HEK293T (cell line): ENCODE measurements around the gene GPC1.
"Not testable (repeated sequence)": the region's sequence is repeated elsewhere in the genome, so short reads cannot be mapped to it uniquely, and the experiment has no call there.

ENCODE experiments used
- CTCF ChIA-PET: fragments of 350-600 bp; formaldehyde crosslinking; extraction: SDS; loops from one replicate; lab custom pipeline; 2021; ENCODE audit warnings: antibody characterized with exemption, inconsistent platforms; lab: Yijun Ruan, JAX
- POLR2A ChIA-PET: fragments of 350-600 bp; formaldehyde crosslinking; extraction: SDS; loops from one replicate; lab custom pipeline; 2020; ENCODE audit warnings: antibody characterized with exemption, inconsistent platforms; lab: Yijun Ruan, JAX
- DNase-seq: peaks from one replicate; pipeline ENCODE4 v3.0.0; 2012; ENCODE audit warnings: mixed read lengths; ENCODE audit errors: extremely low spot score
- ARNT ChIP-seq: fragments of 450-650 bp; IDR thresholded peaks from 2 replicates; pipeline ENCODE4 v1.6.1; 2017; ENCODE audit warnings: mild to moderate bottlenecking
- BHLHE40 ChIP-seq: fragments of 450-650 bp; IDR thresholded peaks from 2 replicates; pipeline ENCODE4 v1.6.1; 2016; ENCODE audit warnings: mild to moderate bottlenecking, moderate library complexity, borderline replicate concordance
- CTBP1 ChIP-seq: fragments of 450-650 bp; IDR thresholded peaks from 2 replicates; pipeline ENCODE4 v1.6.1; 2016; ENCODE audit warnings: borderline replicate concordance
- ELF4 ChIP-seq: fragments of 450-650 bp; IDR thresholded peaks from 2 replicates; pipeline ENCODE4 v1.6.1; 2017; ENCODE audit warnings: antibody characterized with exemption
- FOXA1 ChIP-seq: fragments of 450-650 bp; IDR thresholded peaks from 2 replicates; pipeline ENCODE4 v1.6.1; 2016; ENCODE audit warnings: mild to moderate bottlenecking
- FOXK2 ChIP-seq: fragments of 450-650 bp; IDR thresholded peaks from 2 replicates; pipeline ENCODE4 v1.6.1; 2016; ENCODE audit warnings: mild to moderate bottlenecking
- FOXM1 ChIP-seq: fragments of 450-650 bp; IDR thresholded peaks from 2 replicates; pipeline ENCODE4 v1.6.1; 2017; ENCODE audit warnings: mild to moderate bottlenecking, borderline replicate concordance
- HDGF ChIP-seq: fragments of 450-650 bp; IDR thresholded peaks from 2 replicates; pipeline ENCODE4 v1.6.1; 2017; ENCODE audit warnings: antibody characterized with exemption, borderline replicate concordance
- L3MBTL2 ChIP-seq: fragments of 450-650 bp; conservative IDR thresholded peaks from 2 replicates; pipeline ENCODE4 v1.6.1; 2016; ENCODE audit warnings: mild to moderate bottlenecking
- LEF1 ChIP-seq: fragments of 450-650 bp; IDR thresholded peaks from 2 replicates; pipeline ENCODE4 v1.6.1; 2017; ENCODE audit warnings: mild to moderate bottlenecking, borderline replicate concordance
- NFRKB ChIP-seq: fragments of 450-650 bp; IDR thresholded peaks from 2 replicates; pipeline ENCODE4 v1.6.1; 2016; ENCODE audit warnings: mild to moderate bottlenecking, moderate library complexity
- PKNOX1 ChIP-seq: fragments of 450-650 bp; IDR thresholded peaks from 2 replicates; pipeline ENCODE4 v1.6.1; 2016
- SP1 ChIP-seq: fragments of 450-650 bp; IDR thresholded peaks from 2 replicates; pipeline ENCODE4 v1.6.1; 2017
- SUZ12 ChIP-seq: fragments of 450-650 bp; IDR thresholded peaks from 2 replicates; pipeline ENCODE4 v1.6.1; 2016; ENCODE audit warnings: mild to moderate bottlenecking
- TARDBP ChIP-seq: fragments of 450-650 bp; IDR thresholded peaks from 2 replicates; pipeline ENCODE4 v1.6.1; 2016
- ZNF384 ChIP-seq: fragments of 450-650 bp; IDR thresholded peaks from 2 replicates; pipeline ENCODE4 v1.6.1; 2016

The GPC1 gene

GRCh38 chr2:240435457-240435947 is at the start of gene GPC1:
GPC1 (plus strand) TSS chr2:240435663; CDS start chr2:240435919, 256 bp downstream.
- DNase-seq: peak; percentile 75
- ChIA-PET POLR2A (interaction anchor here (0.7 to 1.4 kb wide), 2 partner anchors 9 to 201 kb away, joined by 3 read pairs; no protein-coding TSS in a partner anchor), CTCF (no interaction called here)
- TF ChIP-seq LEF1: no peak
- TF ChIP-seq FOXM1: 0 out of 2 replicates have a peak, but pooled peaks have one; percentile 19

GRCh38 chr2:240386326-240386725 is 49.1 kb upstream of the GPC1 start:
- no peak for DNase-seq
- no peak for TF ChIP-seq HDGF
- POLR2A ChIA-PET: interaction anchor here (0.9 kb wide), 1 partner anchor 12 kb away, joined by 3 read pairs; no protein-coding TSS in a partner anchor
- CTCF ChIA-PET: no interaction called here

GRCh38 chr2:240386743-240387142 is 48.7 kb upstream of the GPC1 start:
- peak; percentile 78 for TF ChIP-seq ZNF384
- POLR2A ChIA-PET: interaction anchor here (0.9 kb wide), 1 partner anchor 12 kb away, joined by 3 read pairs; no protein-coding TSS in a partner anchor
- CTCF ChIA-PET, DNase-seq: not testable (repeated sequence)

GRCh38 chr2:240387325-240387668 is 48.2 kb upstream of the GPC1 start:
- TF ChIP-seq L3MBTL2: no peak
- no peak for TF ChIP-seq PKNOX1
- TF ChIP-seq LEF1: no peak
- TF ChIP-seq ZNF384: no peak
- TF ChIP-seq ARNT: no peak
- TF ChIP-seq FOXA1: no peak
- TF ChIP-seq HDGF: no peak
- no peak for TF ChIP-seq FOXM1
- no peak for TF ChIP-seq SP1
- TF ChIP-seq ELF4: no peak
- TF ChIP-seq BHLHE40: no peak
- TF ChIP-seq FOXK2: no peak
- no peak for TF ChIP-seq TARDBP
- no peak for TF ChIP-seq CTBP1
- no peak for TF ChIP-seq NFRKB
- no peak for TF ChIP-seq SUZ12
- ChIA-PET CTCF (no interaction called here), POLR2A (interaction anchor here (0.9 kb wide), 1 partner anchor 13 kb away, joined by 3 read pairs; no protein-coding TSS in a partner anchor)
- DNase-seq: no peak

- POLR2A ChIA-PET: no interaction called here
- DNase-seq: no peak
- TF ChIP-seq PKNOX1 (peak; percentile 6; the same call in 1 of the 2 replicates), FOXA1 (no peak)
- CTCF ChIA-PET: no interaction called here
Measured at GRCh38 chr2:240387669-240388358, 47.6 kb upstream of the GPC1 start.

- ChIA-PET CTCF (no interaction called here), POLR2A (no interaction called here)
- DNase-seq: no peak
- TF ChIP-seq CTBP1 (no peak), FOXK2 (no peak), TARDBP (no peak), HDGF (no peak), FOXM1 (no peak), ARNT (no peak), L3MBTL2 (no peak), BHLHE40 (no peak), PKNOX1 (no peak), LEF1 (no peak), ZNF384 (no peak)
Measured at GRCh38 chr2:240388471-240389301, 46.8 kb upstream of the GPC1 start.

- no peak for TF ChIP-seq ZNF384
- POLR2A ChIA-PET: no interaction called here
- CTCF ChIA-PET: no interaction called here
- no peak for DNase-seq
Measured at GRCh38 chr2:240389302-240389805, 46.1 kb upstream of the GPC1 start.
